ENCODE measurements around the gene TEX2. TPM values are rescaled to one million over a fixed set of nuclear protein-coding genes. Genes with fewer than 3 reads are reported as not detected.

Gene TEX2
- total and polyA plus RNA-seq, 9 of the 15 experiments (the other 6 are each of a cell fraction or from before 2014, with no cell fraction given): 4.1 to 27.6 (median 19.3) TPM

DNA sequence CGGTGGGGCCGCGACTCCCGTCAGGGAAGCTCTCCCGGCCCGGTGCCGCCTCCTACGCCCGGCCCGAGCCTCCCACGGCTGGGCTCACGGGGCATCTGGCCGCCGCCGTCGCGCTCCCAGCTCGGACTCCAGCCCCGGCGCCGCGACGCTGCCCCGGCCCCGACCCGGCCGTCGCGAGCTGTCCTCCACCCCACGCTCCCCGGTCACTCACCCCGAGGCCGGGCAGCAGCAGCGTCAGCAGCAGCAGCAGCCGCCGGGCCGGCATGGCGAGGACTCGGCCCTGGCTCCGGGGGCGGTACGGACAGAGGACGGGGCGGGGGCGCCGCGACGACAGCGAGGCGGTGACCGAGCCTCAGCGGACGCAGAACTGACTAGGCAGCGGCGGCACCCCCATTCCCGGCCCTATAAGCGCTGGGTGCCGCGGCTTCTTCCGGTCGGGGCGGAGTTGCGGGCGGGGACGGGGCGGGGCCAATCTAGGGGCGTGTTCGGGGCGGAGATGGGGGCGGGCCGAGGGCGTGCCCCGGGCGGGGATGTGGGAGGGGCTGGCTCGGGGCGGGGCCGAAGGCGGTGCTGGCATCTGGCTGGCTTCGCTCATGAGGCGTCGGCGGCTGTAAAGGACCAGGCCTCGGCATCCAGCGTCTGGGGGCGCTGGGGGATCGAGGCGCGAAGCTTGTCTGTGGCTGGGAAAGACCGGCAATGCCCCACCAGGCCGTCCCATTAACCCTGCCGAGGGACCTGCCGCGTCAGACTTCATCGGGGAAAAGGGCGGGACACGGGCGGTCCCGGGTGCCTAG lies 133.1 kb downstream of the TEX2 start, which contains the start of gene ERN1 (continued):
- TF ChIP-seq, protein P1, sequence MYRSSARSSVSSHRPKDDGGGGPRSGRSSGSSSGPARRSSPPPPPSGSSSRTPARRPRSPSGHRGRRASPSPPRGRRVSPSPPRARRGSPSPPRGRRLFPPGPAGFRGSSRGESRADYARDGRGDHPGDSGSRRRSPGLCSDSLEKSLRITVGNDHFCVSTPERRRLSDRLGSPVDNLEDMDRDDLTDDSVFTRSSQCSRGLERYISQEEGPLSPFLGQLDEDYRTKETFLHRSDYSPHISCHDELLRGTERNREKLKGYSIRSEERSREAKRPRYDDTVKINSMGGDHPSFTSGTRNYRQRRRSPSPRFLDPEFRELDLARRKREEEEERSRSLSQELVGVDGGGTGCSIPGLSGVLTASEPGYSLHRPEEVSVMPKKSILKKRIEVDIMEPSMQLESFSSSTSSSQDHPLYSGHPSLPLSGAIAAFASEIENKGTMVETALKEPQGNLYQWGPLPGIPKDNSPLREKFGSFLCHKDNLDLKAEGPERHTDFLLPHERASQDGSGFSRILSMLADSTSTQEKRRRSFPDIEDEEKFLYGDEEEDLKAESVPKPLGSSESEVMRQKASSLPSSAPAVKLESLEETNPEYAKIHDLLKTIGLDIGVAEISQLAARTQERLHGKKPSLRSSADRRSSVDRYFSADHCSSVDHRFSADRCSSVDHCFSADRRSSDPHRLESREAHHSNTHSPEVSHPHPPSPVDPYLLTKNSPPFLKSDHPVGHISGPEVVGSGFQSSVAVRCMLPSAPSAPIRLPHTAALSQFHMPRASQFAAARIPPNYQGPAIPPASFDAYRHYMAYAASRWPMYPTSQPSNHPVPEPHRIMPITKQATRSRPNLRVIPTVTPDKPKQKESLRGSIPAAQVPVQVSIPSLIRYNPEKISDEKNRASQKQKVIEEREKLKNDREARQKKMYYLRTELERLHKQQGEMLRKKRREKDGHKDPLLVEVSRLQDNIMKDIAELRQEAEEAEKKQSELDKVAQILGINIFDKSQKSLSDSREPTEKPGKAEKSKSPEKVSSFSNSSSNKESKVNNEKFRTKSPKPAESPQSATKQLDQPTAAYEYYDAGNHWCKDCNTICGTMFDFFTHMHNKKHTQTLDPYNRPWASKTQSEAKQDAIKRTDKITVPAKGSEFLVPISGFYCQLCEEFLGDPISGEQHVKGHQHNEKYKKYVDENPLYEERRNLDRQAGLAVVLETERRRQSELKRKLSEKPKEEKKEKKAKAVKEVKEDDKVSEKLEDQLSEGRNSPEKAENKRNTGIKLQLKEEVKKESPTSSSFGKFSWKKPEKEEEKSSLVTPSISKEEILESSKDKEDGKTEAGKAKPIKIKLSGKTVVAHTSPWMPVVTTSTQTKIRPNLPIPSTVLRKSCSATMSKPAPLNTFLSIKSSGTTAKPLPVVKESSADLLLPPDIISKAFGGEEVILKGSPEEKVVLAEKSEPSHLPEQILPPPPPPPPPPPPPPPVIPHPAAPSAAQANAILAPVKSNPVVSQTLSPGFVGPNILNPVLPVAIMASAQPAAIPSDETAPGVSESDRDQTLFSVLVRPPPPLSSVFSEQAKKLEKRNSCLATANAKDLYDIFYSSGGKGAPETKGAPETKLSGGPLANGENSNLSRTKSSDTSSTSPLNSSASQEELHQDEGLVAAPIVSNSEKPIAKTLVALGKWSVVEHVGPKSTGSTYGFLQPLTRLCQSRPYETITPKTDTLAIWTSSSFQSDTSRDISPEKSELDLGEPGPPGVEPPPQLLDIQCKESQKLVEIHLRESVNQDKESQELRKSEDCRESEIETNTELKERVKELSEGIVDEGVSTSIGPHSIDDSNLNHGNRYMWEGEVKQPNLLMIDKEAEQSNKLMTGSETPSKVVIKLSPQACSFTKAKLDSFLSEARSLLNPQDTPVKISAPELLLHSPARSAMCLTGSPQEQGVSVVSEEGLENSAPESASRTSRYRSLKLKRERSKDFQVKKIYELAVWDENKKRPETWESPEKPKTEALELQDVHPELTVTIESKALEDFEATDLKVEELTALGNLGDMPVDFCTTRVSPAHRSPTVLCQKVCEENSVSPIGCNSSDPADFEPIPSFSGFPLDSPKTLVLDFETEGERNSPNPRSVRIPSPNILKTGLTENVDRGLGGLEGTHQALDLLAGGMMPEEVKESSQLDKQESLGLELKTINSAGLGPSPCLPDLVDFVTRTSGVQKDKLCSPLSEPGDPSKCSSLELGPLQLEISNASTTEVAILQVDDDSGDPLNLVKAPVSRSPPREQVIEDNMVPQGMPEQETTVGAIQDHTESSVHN (IDR thresholded peaks at IDR 0.05; ENCODE audit: borderline replicate concordance in 1 of 2, low read depth in 1 of 2): no peak
- TF ChIP-seq ZFP30 (CRISPR knock-in tag; IDR thresholded peaks at IDR 0.05; ENCODE audit: borderline replicate concordance): no peak
- no peak for TF ChIP-seq ZNF253 (CRISPR knock-in tag; conservative IDR thresholded peaks at IDR 0.05)
- no peak for TF ChIP-seq SRSF1 (IDR thresholded peaks at IDR 0.05; ENCODE audit: low read depth, low read length)
- TF ChIP-seq, protein P2, sequence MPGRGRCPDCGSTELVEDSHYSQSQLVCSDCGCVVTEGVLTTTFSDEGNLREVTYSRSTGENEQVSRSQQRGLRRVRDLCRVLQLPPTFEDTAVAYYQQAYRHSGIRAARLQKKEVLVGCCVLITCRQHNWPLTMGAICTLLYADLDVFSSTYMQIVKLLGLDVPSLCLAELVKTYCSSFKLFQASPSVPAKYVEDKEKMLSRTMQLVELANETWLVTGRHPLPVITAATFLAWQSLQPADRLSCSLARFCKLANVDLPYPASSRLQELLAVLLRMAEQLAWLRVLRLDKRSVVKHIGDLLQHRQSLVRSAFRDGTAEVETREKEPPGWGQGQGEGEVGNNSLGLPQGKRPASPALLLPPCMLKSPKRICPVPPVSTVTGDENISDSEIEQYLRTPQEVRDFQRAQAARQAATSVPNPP (IDR thresholded peaks at IDR 0.05; ENCODE audit: borderline replicate concordance, insufficient read depth, insufficient read length): no peak
- no peak for TF ChIP-seq NFE2L1 (tag; IDR thresholded peaks at IDR 0.05; ENCODE audit: borderline replicate concordance, low read depth)
- TF ChIP-seq, protein P3, sequence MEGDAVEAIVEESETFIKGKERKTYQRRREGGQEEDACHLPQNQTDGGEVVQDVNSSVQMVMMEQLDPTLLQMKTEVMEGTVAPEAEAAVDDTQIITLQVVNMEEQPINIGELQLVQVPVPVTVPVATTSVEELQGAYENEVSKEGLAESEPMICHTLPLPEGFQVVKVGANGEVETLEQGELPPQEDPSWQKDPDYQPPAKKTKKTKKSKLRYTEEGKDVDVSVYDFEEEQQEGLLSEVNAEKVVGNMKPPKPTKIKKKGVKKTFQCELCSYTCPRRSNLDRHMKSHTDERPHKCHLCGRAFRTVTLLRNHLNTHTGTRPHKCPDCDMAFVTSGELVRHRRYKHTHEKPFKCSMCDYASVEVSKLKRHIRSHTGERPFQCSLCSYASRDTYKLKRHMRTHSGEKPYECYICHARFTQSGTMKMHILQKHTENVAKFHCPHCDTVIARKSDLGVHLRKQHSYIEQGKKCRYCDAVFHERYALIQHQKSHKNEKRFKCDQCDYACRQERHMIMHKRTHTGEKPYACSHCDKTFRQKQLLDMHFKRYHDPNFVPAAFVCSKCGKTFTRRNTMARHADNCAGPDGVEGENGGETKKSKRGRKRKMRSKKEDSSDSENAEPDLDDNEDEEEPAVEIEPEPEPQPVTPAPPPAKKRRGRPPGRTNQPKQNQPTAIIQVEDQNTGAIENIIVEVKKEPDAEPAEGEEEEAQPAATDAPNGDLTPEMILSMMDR (IDR thresholded peaks at IDR 0.05 in 2 of 3, conservative IDR thresholded peaks at IDR 0.05 in 1 of 3; ENCODE audit: insufficient read depth in 2 of 3, low read depth in 1 of 3, low read length in 3 of 3): no peak
- no peak for TF ChIP-seq MYBL2 (IDR thresholded peaks at IDR 0.05; ENCODE audit: low read depth)
- TF ChIP-seq MYBL2 (CRISPR knock-in tag; IDR thresholded peaks at IDR 0.05; ENCODE audit: borderline replicate concordance): no peak
- peak; percentile 72 for TF ChIP-seq SAP30 (IDR thresholded peaks at IDR 0.05; ENCODE audit: borderline replicate concordance, insufficient read depth, low read depth, low read length, poor library complexity, severe bottlenecking)
- no peak for TF ChIP-seq ZNF444 (CRISPR knock-in tag; IDR thresholded peaks at IDR 0.05)
- no peak for TF ChIP-seq ZNF316 (IDR thresholded peaks at IDR 0.05)
- TF ChIP-seq SIN3B (IDR thresholded peaks at IDR 0.05; ENCODE audit: low read depth): peak; percentile 74
- TF ChIP-seq HIVEP1 (CRISPR knock-in tag; IDR thresholded peaks at IDR 0.05): no peak
- TF ChIP-seq SRSF7 (optimal IDR thresholded peaks at IDR 0.05; ENCODE audit: low read depth, low read length): peak; percentile 53
- TF ChIP-seq CHD2 (IDR thresholded peaks at IDR 0.05; ENCODE audit: low read depth, low read length): no peak
